ENCODE results near the gene PANX2.

- TF ChIP-seq ZNF251 (CRISPR knock-in tag; IDR thresholded peaks at IDR 0.05), result no peak
- TF ChIP-seq, protein P1, sequence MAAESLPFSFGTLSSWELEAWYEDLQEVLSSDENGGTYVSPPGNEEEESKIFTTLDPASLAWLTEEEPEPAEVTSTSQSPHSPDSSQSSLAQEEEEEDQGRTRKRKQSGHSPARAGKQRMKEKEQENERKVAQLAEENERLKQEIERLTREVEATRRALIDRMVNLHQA (CRISPR knock-in tag; IDR thresholded peaks at IDR 0.05), result no peak
- TF ChIP-seq ETV6 (CRISPR knock-in tag; conservative IDR thresholded peaks at IDR 0.05), result no peak
- TF ChIP-seq ZNF292 (CRISPR knock-in tag; IDR thresholded peaks at IDR 0.05; ENCODE audit: borderline replicate concordance, low read depth), result no peak
- TF ChIP-seq TAF1 (CRISPR knock-in tag; IDR thresholded peaks at IDR 0.05), result no peak
- no peak for TF ChIP-seq ATF6 (CRISPR knock-in tag; conservative IDR thresholded peaks at IDR 0.05)
- no peak for TF ChIP-seq NFAT5 (CRISPR knock-in tag; IDR thresholded peaks at IDR 0.05)
- no peak for TF ChIP-seq CTCF (CRISPR knock-in tag; IDR thresholded peaks at IDR 0.05)
- TF ChIP-seq EZH2 (conservative IDR thresholded peaks at IDR 0.05; ENCODE audit: low read depth, low read length), result no peak
- TF ChIP-seq POLR2A (IDR thresholded peaks at IDR 0.05; ENCODE audit: insufficient read depth in 1 of 2, low read depth in 2 of 2, low read length in 2 of 2), result no peak
- TF ChIP-seq, protein P2, sequence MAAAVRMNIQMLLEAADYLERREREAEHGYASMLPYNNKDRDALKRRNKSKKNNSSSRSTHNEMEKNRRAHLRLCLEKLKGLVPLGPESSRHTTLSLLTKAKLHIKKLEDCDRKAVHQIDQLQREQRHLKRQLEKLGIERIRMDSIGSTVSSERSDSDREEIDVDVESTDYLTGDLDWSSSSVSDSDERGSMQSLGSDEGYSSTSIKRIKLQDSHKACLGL (CRISPR knock-in tag; IDR thresholded peaks at IDR 0.05), result no peak
These were observed 38.6 kb upstream of the PANX2 start for GRCh38 chr22:50131894-50132293.

Measured in HepG2 (cell line).